Small intestine (tissue), 7 donors: ENCODE data around the gene TANGO6. TPM values are rescaled to one million over a fixed set of nuclear protein-coding genes. Genes with fewer than 3 reads are reported as not detected.

Experiments
- DNase-seq, 2 donors: peaks; one replicate each; pipeline versions ENCODE4 v3.0.0 to v3.0.0-alpha.2; 2013
- FAIRE-seq: peaks from 2 replicates; lab custom pipeline; 2012; peaks lifted over from hg19 to GRCh38; lab: Jason Lieb, UNC
- H3K27ac ChIP-seq, 3 donors: one replicate each; pipeline ENCODE4 v1.5.1; 2013; ENCODE audit warnings: low read length in 2 of 3, mild to moderate bottlenecking in 2 of 3, control low read depth in 1 of 3, inconsistent platforms in 1 of 3, low read depth in 1 of 3, moderate library complexity in 1 of 3
- H3K27me3 ChIP-seq, 3 donors: one replicate each; pipeline ENCODE4 v1.6.1; 2013; ENCODE audit warnings: low read length in 3 of 3, inconsistent platforms in 1 of 3; ENCODE audit not compliant: control insufficient read depth in 3 of 3, insufficient read depth in 3 of 3
- H3K36me3 ChIP-seq, 3 donors: one replicate each; pipeline ENCODE4 v1.6.1; 2013; ENCODE audit warnings: low read length in 3 of 3, inconsistent platforms in 1 of 3, low read depth in 1 of 3, mild to moderate bottlenecking in 1 of 3, moderate library complexity in 1 of 3; ENCODE audit not compliant: control insufficient read depth in 3 of 3, insufficient read depth in 2 of 3
- H3K4me1 ChIP-seq, 3 donors: one replicate each; pipeline ENCODE4 v1.6.1; 2013; ENCODE audit warnings: low read length in 2 of 3, inconsistent platforms in 1 of 3, low read depth in 1 of 3, mild to moderate bottlenecking in 1 of 3, moderate library complexity in 1 of 3; ENCODE audit not compliant: control insufficient read depth in 3 of 3, insufficient read depth in 2 of 3
- H3K4me3 ChIP-seq, 3 donors: one replicate each; pipeline ENCODE4 v1.5.1; 2013; ENCODE audit warnings: low read length in 3 of 3, control low read depth in 1 of 3, inconsistent platforms in 1 of 3, low read depth in 1 of 3, mild to moderate bottlenecking in 1 of 3, moderate library complexity in 1 of 3
- H3K9me3 ChIP-seq, 2 donors: one replicate each; pipeline ENCODE4 v1.6.1; 2013; ENCODE audit warnings: low read depth in 1 of 2, low read length in 1 of 2; ENCODE audit not compliant: control insufficient read depth in 2 of 2, insufficient read depth in 1 of 2
- WGBS, 3 donors: extraction: QIAGEN DNeasy Blood & Tissue Kit; methylation state at CpG; one replicate each; pipeline ENCODE4 v1.1.7; 2013; 5-methylcytosine and 5-hydroxymethylcytosine counted together
- polyA plus RNA-seq, 4 donors: library from polyadenylated mRNA; stranded (reverse) in 3 of 4; unstranded in 1 of 4; fragments of 200-250 nt in 3 of 4; fragments of 120-200 nt in 1 of 4; gene quantifications; one replicate each; pipeline versions ENCODE4 v1.2.1 to v1.2.3, GENCODE V29; 2013
- donor health status: healthy with polysubstance abuse.
- donor health status: control.
- donor health status: control.
- donor health status: Bipolar disorder and iron deficiency.
- donor health status: healthy.

Gene TANGO6
- polyA plus RNA-seq, 4 donors = 0.67 to 7.7 (median 2.9) TPM

DNA sequence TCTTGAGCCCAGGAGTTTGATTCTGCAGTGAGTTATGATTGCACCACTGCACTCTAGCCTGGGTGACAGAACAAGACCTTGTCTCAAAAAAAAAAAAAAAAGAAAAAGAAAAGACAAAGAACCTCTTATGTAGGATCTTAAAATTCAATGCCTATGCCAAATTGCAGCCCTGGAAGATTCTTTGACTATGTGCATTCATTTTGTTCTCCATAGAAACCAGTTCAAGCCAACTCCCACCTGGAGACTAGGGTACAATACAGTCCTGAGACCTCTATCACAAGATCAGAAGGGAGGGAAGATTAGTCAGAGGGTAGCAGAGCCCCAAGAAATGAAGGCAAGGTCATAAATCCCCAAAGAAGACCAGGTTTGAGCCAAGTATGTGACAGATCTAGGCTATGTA lies 171.5 kb downstream of the TANGO6 start:
- H3K27ac ChIP-seq = no peak overlapping the region
- DNase-seq = no peak
- H3K9me3 ChIP-seq = no peaks in the 10 kb centered on the region

DNA sequence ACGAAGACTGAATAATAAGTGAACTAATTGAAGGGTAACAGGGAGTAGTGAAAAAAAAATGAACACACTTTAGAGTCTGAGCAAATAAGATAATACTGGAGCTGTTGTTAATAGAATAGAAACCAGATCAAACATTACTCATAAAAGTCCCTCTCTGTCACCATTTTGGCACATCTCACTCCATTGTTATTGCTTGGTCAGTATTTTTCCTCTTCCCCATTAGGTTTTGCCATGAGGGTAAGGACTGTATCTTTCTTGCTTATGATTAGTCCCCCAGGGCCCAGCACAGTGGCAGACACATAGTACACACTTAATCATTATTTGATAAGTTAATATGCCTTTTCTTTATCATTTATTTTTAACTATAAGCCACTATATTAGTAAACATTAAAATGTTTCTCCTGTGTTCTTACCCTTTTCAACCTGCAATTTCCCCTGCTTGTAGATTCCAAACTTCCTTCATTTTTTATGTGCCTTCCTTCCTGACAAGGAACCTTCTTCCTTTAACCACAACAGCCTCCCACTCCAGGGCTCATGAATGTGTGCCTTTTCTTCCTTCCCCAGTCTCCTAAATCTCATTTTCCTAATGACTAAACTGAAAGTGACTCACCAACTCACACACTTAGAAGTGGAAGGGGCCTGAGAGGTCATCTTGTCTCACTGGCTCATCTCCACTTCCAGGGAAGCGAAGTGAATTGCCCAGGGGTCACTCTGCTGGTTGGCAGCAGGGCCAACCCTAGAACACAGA lies 173.9 kb downstream of the TANGO6 start:
- FAIRE-seq (no peak), DNase-seq (no peak)
- no peaks in the 10 kb centered on the region for H3K36me3 ChIP-seq
- no peak overlapping the region for H3K27ac ChIP-seq
- H3K9me3 ChIP-seq = no peaks in the 10 kb centered on the region
- peaks cover 0 to 2% (median 0%) of the 10 kb centered on the region in 3 donors for H3K4me1 ChIP-seq
- no peaks in the 10 kb centered on the region for H3K27me3 ChIP-seq
- no peak overlapping the region for H3K4me3 ChIP-seq
- WGBS, 3 donors = 73 to 85% (median 81%) methylated on average over 2 of the region's 2 CpGs

More for the DNA sequence above, 171.5 kb downstream of the TANGO6 start:
- H3K27me3 ChIP-seq = no peaks in the 10 kb centered on the region
- H3K4me3 ChIP-seq = no peak overlapping the region
- peaks cover 0 to 2% (median 0%) of the 10 kb centered on the region in 3 donors for H3K4me1 ChIP-seq
- no peaks in the 10 kb centered on the region for H3K36me3 ChIP-seq
- no peak for FAIRE-seq

GRCh38 chr16:69019811-69020210 lies 176.5 kb downstream of the TANGO6 start:
- 95 to 100% (median 96%) methylated on average over 1 of the region's 1 CpG for WGBS, 3 donors
- Histone ChIP-seq H3K36me3 (peaks cover 0 to 6% (median 0%) of the 10 kb centered on the region in 3 donors), H3K27ac (no peak overlapping the region), H3K9me3 (no peaks in the 10 kb centered on the region), H3K4me1 (peaks cover 0 to 2% (median 0%) of the 10 kb centered on the region in 3 donors), H3K4me3 (no peak overlapping the region), H3K27me3 (no peaks in the 10 kb centered on the region)
- no peak for FAIRE-seq
- DNase-seq = no peak

DNA sequence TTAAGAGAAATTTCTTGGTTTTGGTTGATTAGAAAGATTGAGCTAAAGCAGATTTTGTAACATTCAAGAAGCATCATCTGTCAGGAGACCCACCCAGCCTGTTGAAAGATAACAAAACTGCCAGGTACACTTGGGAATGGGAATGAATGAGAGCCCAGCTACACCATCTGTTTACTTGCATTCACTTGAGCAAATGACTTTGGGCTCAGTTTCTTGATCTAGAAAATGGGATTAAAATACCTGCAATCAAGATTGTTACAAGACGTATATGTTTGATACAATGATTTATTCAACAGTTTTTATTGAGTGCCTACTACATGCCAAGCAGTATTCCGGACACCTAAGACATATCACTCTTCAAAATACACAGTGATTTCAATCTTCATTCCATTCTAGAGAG lies 185.8 kb downstream of the TANGO6 start:
- peaks cover 0 to 14% (median 0%) of the 10 kb centered on the region in 3 donors for H3K4me1 ChIP-seq
- FAIRE-seq (no peak), DNase-seq (no peak)
- no peak overlapping the region for H3K27ac ChIP-seq
- H3K27me3 ChIP-seq = no peaks in the 10 kb centered on the region
- 95 to 99% (median 96%) methylated on average over 2 of the region's 2 CpGs for WGBS, 3 donors
- peaks cover 1 to 8% (median 2%) of the 10 kb centered on the region in 3 donors for H3K36me3 ChIP-seq
- no peaks in the 10 kb centered on the region for H3K9me3 ChIP-seq
- no peak overlapping the region for H3K4me3 ChIP-seq

DNA sequence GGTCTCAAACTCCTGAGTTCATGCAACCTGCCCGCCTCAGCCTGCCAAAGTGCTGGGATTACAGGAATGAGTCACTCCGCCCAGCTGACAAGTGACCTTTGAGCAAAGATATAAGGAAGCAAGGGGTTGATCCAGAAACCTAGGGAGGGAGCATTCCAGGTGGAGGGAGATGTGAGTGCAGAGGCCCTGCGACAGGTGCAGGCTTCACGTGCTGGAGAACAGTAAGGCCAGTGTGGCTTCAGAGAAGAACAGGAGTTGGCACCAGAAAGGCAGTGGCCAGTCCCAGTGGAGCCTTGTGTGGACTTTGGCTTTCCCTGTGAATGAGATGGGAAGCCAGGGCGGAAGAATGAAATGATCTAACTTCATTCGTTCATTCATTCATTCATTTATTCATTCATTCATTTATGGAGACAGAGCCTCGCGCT lies 188.6 kb downstream of the TANGO6 start:
- 42 to 73% (median 55%) methylated on average over 8 of the region's 8 CpGs for WGBS, 3 donors
- H3K27me3 ChIP-seq = no peaks in the 10 kb centered on the region
- H3K9me3 ChIP-seq = no peaks in the 10 kb centered on the region
- peaks cover 0 to 14% (median 0%) of the 10 kb centered on the region in 3 donors for H3K4me1 ChIP-seq
- peak overlapping the region; percentile 30 to 80 (median 47) for H3K27ac ChIP-seq
- H3K4me3 ChIP-seq = no peak overlapping the region
- DNase-seq = peak; percentile 96 to 99
- peaks cover 0 to 4% (median 0%) of the 10 kb centered on the region in 3 donors for H3K36me3 ChIP-seq
- FAIRE-seq = no peak

- H3K27me3 ChIP-seq = no peaks in the 10 kb centered on the region
- H3K4me3 ChIP-seq = no peak overlapping the region
- peaks cover 0 to 14% (median 0%) of the 10 kb centered on the region in 3 donors for H3K4me1 ChIP-seq
- no peak for FAIRE-seq
- 93 to 95% (median 94%) methylated on average over 8 of the region's 8 CpGs for WGBS, 3 donors
- peaks cover 0 to 4% (median 0%) of the 10 kb centered on the region in 3 donors for H3K36me3 ChIP-seq
- no peak for DNase-seq
- H3K27ac ChIP-seq = no peak overlapping the region
- no peaks in the 10 kb centered on the region for H3K9me3 ChIP-seq
Measured at GRCh38 chr16:69033151-69033949, 190.0 kb downstream of the TANGO6 start.

DNA sequence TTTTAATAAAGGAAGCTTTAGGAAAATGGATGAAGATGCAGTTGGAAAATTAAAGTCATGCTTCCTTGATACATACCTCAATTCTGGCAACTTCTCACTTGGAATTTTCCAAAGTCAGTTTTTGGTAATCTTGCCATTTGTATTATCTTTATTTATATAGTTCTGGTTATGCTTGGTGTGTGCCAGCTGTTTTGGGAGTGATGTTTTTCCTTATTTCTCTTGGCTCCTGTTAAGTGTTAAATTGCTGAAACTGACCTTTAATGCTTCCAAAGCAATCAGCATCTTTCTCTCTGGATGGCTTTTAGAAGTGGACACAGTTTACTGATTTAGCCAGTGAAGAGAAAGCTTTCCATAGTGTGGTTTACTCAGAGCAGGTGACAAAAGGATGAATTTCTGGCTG lies 192.0 kb downstream of the TANGO6 start:
- H3K36me3 ChIP-seq = peaks cover 0 to 4% (median 0%) of the 10 kb centered on the region in 3 donors
- DNase-seq = no peak
- no peaks in the 10 kb centered on the region for H3K9me3 ChIP-seq
- no peak for FAIRE-seq
- H3K4me1 ChIP-seq = peaks cover 0 to 20% (median 0%) of the 10 kb centered on the region in 3 donors
- H3K27ac ChIP-seq = no peak overlapping the region
- H3K27me3 ChIP-seq = no peaks in the 10 kb centered on the region
- no peak overlapping the region for H3K4me3 ChIP-seq

DNA sequence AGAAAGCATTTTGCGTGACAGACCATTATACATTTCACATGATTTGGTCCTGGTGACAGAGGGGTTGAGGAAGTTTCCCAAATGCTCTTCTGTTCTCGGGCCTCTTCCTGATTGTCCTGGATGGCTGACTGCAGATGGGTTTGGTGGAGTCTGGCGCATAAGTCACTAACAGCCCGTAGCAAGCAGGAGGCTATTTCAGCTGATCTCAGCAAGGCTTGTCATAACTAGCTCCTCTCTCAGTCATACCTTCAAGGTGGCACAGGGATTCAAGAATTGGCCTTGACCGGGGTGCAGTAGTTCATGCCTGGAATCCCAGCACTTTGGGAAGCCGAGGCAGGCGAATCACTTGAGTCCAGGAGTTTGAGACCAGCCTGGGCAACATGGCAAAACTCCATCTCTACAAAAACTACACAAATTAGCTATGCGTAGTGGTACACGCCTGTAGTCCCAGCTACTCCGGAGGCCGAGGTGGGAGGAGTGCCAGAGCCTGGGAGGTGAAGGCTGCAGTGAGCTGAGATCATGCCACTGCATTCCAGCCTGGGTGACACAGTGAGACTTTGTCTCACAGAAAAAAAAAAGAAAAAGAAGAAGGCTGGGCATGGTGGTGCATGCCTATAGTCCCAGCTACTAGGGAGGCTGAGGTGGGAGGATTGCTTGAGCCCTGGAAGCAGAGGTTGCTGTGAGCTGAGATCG lies 193.2 kb downstream of the TANGO6 start:
- Histone ChIP-seq H3K27ac (no peak overlapping the region), H3K4me1 (peaks cover 0 to 14% (median 0%) of the 10 kb centered on the region in 3 donors), H3K4me3 (no peak overlapping the region), H3K27me3 (no peaks in the 10 kb centered on the region), H3K9me3 (peaks cover 0 to 2% of the 10 kb centered on the region in 2 donors), H3K36me3 (peaks cover 0 to 4% (median 0%) of the 10 kb centered on the region in 3 donors)
- WGBS, 3 donors = 88 to 96% (median 93%) methylated on average over 12 of the region's 12 CpGs
- DNase-seq (no peak), FAIRE-seq (no peak)
